Measurements from ENCODE around the gene TRIM71.
"Not testable (repeated sequence)": the region's sequence is repeated elsewhere in the genome, so short reads cannot be mapped to it uniquely, and the experiment has no call there.

Gene TRIM71

DNA sequence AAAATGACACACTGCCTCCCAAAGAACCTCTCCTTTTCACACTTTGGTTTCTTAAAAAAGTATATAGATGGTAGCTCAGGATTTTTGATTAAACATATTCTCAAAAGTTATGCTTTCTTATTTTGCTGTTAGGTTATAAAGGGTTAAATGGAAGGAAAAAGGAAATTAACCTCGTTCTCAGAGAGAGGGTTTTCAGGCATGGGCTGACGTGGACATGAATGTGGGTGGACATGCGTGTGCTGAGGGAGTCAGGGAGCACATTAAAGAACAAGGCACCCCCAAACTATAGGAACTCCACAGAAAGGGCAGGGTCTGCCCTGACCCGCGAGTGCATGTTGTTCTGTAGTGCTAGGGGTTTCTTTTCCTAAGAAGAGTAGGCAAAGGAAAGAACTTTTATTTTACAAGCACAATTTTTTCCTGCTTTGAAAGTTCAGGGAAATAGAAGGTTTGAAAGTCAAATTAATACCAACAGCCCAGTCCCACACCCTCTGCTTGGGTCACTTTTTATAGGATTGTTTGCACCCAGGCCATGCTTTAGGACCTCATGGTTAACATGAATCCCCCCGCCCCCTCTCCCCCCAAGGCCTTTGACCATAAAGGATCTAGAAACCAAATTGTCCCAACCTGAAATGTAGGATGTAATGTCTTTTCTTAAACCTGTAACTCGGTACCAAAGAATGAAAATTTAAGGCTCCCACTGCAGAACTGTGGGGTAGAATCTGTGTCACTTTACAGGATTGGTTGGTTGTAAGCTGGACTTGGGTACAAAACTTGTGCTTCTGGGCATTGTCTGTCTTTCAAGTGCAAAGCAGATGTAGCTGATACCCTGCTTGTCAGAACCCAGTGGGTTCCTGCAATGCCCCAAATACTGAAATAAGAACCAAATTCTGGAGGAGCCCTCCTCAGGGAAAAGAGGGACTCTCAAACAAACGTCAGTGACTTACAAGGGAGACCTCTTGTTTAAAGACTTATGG lies 75.1 kb downstream of the TRIM71 start:
- H3K36me3 ChIP-seq (ENCODE audit: control insufficient read depth, insufficient read depth, low read length), result no peaks in the 10 kb centered on the region
- no peak overlapping the region for H3K4me3 ChIP-seq (ENCODE audit: low read length)
- no peaks in the 10 kb centered on the region for H3K27me3 ChIP-seq (ENCODE audit: control insufficient read depth, insufficient read depth, low read length)
- no peaks in the 10 kb centered on the region for H3K4me1 ChIP-seq (ENCODE audit: control insufficient read depth, insufficient read depth, low read length)
- no peak overlapping the region for H3K27ac ChIP-seq (ENCODE audit: low read depth, low read length)
- H3K9ac ChIP-seq (ENCODE audit: low read length), result no peak overlapping the region

GRCh38 chr3:32894977-32895376 lies 77.2 kb downstream of the TRIM71 start:
- no peak overlapping the region for H3K4me3 ChIP-seq (ENCODE audit: low read length)
- H3K27ac ChIP-seq (ENCODE audit: low read depth, low read length), result no peak overlapping the region
- H3K4me1 ChIP-seq (ENCODE audit: control insufficient read depth, insufficient read depth, low read length), result no peaks in the 10 kb centered on the region
- H3K36me3 ChIP-seq (ENCODE audit: control insufficient read depth, insufficient read depth, low read length), result no peaks in the 10 kb centered on the region
- no peak overlapping the region for H3K9ac ChIP-seq (ENCODE audit: low read length)
- no peaks in the 10 kb centered on the region for H3K27me3 ChIP-seq (ENCODE audit: control insufficient read depth, insufficient read depth, low read length)

DNA sequence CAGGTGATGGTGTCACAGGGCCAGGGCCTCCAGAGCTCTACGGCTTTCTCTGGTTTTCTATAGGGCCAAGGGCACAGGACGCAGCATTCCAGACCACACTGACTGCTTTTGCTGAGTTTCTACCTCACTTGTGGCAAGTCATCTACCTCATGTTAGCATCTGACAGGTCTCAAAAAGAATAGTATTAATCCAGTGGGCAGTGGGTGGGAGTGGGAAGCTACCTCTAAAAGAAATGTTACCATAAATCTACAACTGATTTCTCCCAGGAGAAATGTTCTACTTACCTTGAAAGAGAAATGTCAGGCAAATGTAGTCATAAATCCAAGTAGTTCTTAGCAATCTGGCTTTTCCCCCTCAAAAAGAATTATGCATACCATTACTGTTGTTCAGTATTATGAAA lies 77.9 kb downstream of the TRIM71 start:
- Histone ChIP-seq H3K9ac (ENCODE audit: low read length) (no peak overlapping the region), H3K4me3 (ENCODE audit: low read length) (no peak overlapping the region), H3K27me3 (ENCODE audit: control insufficient read depth, insufficient read depth, low read length) (no peaks in the 10 kb centered on the region), H3K36me3 (ENCODE audit: control insufficient read depth, insufficient read depth, low read length) (no peaks in the 10 kb centered on the region), H3K27ac (ENCODE audit: low read depth, low read length) (no peak overlapping the region), H3K4me1 (ENCODE audit: control insufficient read depth, insufficient read depth, low read length) (no peaks in the 10 kb centered on the region)

DNA sequence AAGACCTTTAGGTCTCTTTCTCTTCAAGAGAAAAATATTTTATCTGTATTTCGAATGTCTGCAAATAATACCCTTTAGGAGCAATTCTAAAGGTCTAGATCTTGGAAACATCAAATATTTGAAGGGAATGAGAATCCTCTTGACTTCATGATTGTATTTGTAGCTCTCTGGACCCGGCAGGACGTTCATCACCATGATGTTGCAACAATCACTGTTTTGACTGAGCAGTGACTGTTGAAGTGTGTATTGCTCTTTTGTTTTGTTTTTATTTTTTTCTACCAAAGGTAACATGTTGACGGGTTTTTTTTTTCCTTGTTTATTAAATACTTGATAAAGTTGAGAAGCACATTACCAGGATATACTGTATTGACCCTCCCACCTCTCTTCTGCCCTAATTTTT lies 78.3 kb downstream of the TRIM71 start:
- Histone ChIP-seq H3K4me3 (ENCODE audit: low read length) (no peak overlapping the region), H3K27ac (ENCODE audit: low read depth, low read length) (no peak overlapping the region), H3K36me3 (ENCODE audit: control insufficient read depth, insufficient read depth, low read length) (no peaks in the 10 kb centered on the region), H3K4me1 (ENCODE audit: control insufficient read depth, insufficient read depth, low read length) (no peaks in the 10 kb centered on the region), H3K27me3 (ENCODE audit: control insufficient read depth, insufficient read depth, low read length) (no peaks in the 10 kb centered on the region), H3K9ac (ENCODE audit: low read length) (no peak overlapping the region)

DNA sequence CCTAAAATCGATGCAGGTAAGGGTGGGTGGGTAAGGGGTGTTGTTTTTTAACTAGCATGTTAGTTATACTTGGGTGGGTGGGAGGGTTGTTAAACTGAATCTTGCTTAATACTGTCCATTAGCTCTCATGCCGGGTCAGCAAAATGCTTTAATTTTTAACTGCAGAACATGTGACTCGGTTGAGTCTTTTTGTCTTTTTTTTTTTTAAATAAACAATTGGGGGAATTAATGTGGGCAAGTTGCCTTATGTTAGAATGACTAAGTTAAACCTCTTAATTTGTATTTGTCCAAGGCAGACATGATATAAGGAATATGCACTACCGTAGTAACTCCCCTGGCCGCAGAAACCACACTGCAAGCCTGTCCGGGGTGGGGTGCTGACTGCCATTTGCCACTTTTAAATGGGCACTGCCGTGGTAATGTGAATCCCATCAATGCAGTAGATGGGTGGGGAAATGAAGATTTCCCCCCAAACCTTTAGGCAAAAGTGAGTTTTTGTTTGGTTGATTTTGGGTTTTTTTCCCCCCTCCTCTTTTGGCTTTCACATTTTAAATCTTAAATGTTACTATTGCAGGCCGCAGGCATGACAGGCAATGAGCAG lies 79.3 kb downstream of the TRIM71 start:
- no peak overlapping the region for H3K4me3 ChIP-seq (ENCODE audit: low read length)
- no peaks in the 10 kb centered on the region for H3K27me3 ChIP-seq (ENCODE audit: control insufficient read depth, insufficient read depth, low read length)
- H3K36me3 ChIP-seq (ENCODE audit: control insufficient read depth, insufficient read depth, low read length), result no peaks in the 10 kb centered on the region
- H3K9ac ChIP-seq (ENCODE audit: low read length), result no peak overlapping the region
- H3K27ac ChIP-seq (ENCODE audit: low read depth, low read length), result no peak overlapping the region
- no peaks in the 10 kb centered on the region for H3K4me1 ChIP-seq (ENCODE audit: control insufficient read depth, insufficient read depth, low read length)

- no peaks in the 10 kb centered on the region for H3K27me3 ChIP-seq (ENCODE audit: control insufficient read depth, insufficient read depth, low read length)
- no peaks in the 10 kb centered on the region for H3K4me1 ChIP-seq (ENCODE audit: control insufficient read depth, insufficient read depth, low read length)
- H3K27ac ChIP-seq (ENCODE audit: low read depth, low read length), result no peak overlapping the region
- no peaks in the 10 kb centered on the region for H3K36me3 ChIP-seq (ENCODE audit: control insufficient read depth, insufficient read depth, low read length)
- H3K4me3 ChIP-seq (ENCODE audit: low read length), result no peak overlapping the region
- H3K9ac ChIP-seq (ENCODE audit: low read length), result no peak overlapping the region
These were observed 80.3 kb downstream of the TRIM71 start for GRCh38 chr3:32897981-32898623.

DNA sequence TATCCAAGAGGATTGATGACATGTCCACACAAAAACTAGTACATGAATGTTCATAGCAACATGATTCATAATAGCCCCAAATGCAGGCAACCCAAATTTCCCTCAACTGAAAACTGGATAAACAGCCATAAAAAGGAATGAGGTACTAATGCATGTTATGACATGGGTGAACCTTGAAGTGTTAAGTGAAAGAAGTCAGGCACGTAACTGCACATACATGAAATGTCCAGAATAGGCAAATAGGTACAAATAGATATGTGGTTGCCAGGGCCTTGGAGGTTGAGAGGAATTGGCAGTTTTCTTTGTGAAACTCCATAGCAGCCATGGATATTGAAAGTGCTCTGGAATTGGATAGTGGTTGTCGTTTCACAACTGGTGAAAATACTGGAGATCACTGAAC lies 81.5 kb downstream of the TRIM71 start:
- Histone ChIP-seq H3K36me3 (ENCODE audit: control insufficient read depth, insufficient read depth, low read length) (no peaks in the 10 kb centered on the region), H3K4me3 (ENCODE audit: low read length) (no peak overlapping the region), H3K4me1 (ENCODE audit: control insufficient read depth, insufficient read depth, low read length) (no peaks in the 10 kb centered on the region), H3K9ac (ENCODE audit: low read length) (no peak overlapping the region), H3K27ac (ENCODE audit: low read depth, low read length) (no peak overlapping the region), H3K27me3 (ENCODE audit: control insufficient read depth, insufficient read depth, low read length) (no peaks in the 10 kb centered on the region)

DNA sequence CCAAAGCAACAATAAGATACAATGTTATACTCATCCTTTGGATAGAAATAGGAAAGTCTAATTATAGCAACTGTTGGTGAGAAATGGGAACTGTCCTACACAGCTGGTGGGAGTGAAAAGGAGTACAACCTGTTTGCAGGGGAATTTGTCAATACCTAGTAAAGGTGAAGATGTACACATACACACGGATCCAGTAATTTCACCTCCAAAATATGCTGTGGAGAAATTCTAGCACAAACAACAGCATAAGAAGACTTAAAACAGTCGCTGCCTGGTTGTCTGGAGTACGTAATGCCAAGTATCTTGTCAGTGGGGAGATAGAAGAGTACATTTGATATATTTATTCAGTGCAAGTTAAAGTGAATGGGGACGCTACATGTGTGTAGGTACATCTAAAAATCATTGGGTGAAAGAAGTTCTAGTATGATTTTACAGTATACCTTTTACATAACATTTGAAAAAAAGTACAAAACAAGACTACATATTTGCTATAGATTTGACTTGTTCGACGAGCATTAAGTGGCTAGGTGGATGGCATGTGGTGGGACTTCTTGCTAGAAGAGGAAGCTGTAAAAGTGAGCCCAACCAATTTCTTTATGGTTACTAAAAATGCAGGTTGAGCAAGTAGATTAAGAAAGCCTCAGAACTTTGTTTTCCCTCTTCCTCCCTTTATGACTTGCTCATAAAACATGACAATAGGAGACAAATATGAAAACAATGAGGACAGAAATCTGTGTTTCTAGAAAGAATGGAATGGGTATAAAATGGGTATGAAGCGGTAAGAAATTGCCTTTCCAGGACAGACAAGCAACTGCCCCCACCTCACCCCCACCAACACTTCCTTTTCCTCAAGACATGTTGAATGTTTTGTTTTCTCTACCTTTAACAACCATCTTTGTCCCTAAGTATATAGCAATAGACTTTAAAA lies 83.5 kb downstream of the TRIM71 start:
- Histone ChIP-seq H3K36me3 (ENCODE audit: control insufficient read depth, insufficient read depth, low read length) (no peaks in the 10 kb centered on the region), H3K4me3 (ENCODE audit: low read length) (no peak overlapping the region), H3K4me1 (ENCODE audit: control insufficient read depth, insufficient read depth, low read length) (no peaks in the 10 kb centered on the region), H3K27me3 (ENCODE audit: control insufficient read depth, insufficient read depth, low read length) (no peaks in the 10 kb centered on the region), H3K27ac (ENCODE audit: low read depth, low read length) (no peak overlapping the region), H3K9ac (ENCODE audit: low read length) (no peak overlapping the region)

- H3K36me3 ChIP-seq (ENCODE audit: control insufficient read depth, insufficient read depth, low read length); H3K27ac ChIP-seq (ENCODE audit: low read depth, low read length); H3K27me3 ChIP-seq (ENCODE audit: control insufficient read depth, insufficient read depth, low read length); H3K4me1 ChIP-seq (ENCODE audit: control insufficient read depth, insufficient read depth, low read length); H3K9ac ChIP-seq (ENCODE audit: low read length): not testable (repeated sequence)
- peak overlapping the region; percentile 15 for H3K4me3 ChIP-seq (ENCODE audit: low read length)
These were observed 85.1 kb downstream of the TRIM71 start for GRCh38 chr3:32902887-32903371.

- Histone ChIP-seq H3K27ac (ENCODE audit: low read depth, low read length) (no peak overlapping the region), H3K4me1 (ENCODE audit: control insufficient read depth, insufficient read depth, low read length) (no peaks in the 10 kb centered on the region), H3K4me3 (ENCODE audit: low read length) (no peak overlapping the region), H3K36me3 (ENCODE audit: control insufficient read depth, insufficient read depth, low read length) (no peaks in the 10 kb centered on the region), H3K9ac (ENCODE audit: low read length) (no peak overlapping the region), H3K27me3 (ENCODE audit: control insufficient read depth, insufficient read depth, low read length) (no peaks in the 10 kb centered on the region)
These were observed 86.2 kb downstream of the TRIM71 start for GRCh38 chr3:32903953-32904352.

GRCh38 chr3:32909999-32910398 lies 92.2 kb downstream of the TRIM71 start:
- no peaks in the 10 kb centered on the region for H3K27me3 ChIP-seq (ENCODE audit: control insufficient read depth, insufficient read depth, low read length)
- no peak overlapping the region for H3K27ac ChIP-seq (ENCODE audit: low read depth, low read length)
- H3K4me1 ChIP-seq (ENCODE audit: control insufficient read depth, insufficient read depth, low read length), result peaks cover 2% of the 10 kb centered on the region
- no peak overlapping the region for H3K9ac ChIP-seq (ENCODE audit: low read length)
- H3K4me3 ChIP-seq (ENCODE audit: low read length), result no peak overlapping the region
- no peaks in the 10 kb centered on the region for H3K36me3 ChIP-seq (ENCODE audit: control insufficient read depth, insufficient read depth, low read length)

DNA sequence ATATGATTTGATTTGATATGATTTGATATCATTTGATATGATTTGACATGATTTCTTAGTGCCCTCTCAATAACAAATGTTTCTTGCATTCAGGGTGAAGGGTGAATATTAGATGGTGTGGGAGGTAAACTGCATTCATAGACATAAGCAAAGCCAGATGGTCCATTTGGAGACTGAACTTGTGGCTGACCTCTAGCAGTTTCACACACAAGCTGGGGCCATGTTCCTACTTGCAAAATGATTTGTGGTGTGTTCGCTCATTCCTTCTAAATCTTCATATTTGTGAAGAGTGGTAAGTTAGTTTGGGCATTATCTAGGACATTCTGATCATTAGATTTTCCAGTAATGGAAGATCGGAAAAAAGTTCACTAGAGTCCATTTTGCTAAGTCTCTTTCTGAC lies 93.2 kb downstream of the TRIM71 start:
- Histone ChIP-seq H3K27ac (ENCODE audit: low read depth, low read length) (no peak overlapping the region), H3K36me3 (ENCODE audit: control insufficient read depth, insufficient read depth, low read length) (no peaks in the 10 kb centered on the region), H3K27me3 (ENCODE audit: control insufficient read depth, insufficient read depth, low read length) (no peaks in the 10 kb centered on the region), H3K4me3 (ENCODE audit: low read length) (no peak overlapping the region), H3K9ac (ENCODE audit: low read length) (no peak overlapping the region), H3K4me1 (ENCODE audit: control insufficient read depth, insufficient read depth, low read length) (peaks cover 2% of the 10 kb centered on the region)
